ENCODE results near the gene INTS15. TPM values are rescaled to one million over a fixed set of nuclear protein-coding genes. Genes with fewer than 3 reads are reported as not detected.

Gene INTS15
- total RNA-seq, 1 donor from 2014 or later: 37.6 TPM

DNA sequence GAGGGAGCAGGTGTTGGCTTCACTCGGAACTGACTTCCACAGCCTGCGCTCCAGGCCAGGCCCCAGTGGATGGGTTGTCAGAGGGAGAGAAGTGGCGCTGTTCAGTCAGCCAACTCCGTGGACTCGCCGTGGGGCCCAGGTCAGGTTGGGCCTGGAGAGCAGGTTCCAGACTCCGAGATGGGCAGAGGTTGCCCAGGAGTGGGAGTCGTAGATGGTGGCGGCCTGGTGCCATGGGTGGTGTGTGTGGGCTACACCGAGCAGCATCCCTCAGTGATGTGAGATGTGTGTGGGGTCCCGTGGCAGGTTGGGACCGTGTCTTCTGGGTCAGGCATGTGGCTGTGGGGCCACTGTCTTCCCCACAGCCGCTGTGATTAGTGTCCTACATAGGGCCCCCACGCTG is 57.7 kb downstream of the INTS15 start:
- DNase-seq (no peak), ATAC-seq (no peak)
- no peak overlapping the region for H3K4me3 ChIP-seq
- no peaks in the 10 kb centered on the region for H3K4me1 ChIP-seq
- H3K36me3 ChIP-seq: peaks cover 65% of the 10 kb centered on the region
- no peaks in the 10 kb centered on the region for H3K9me3 ChIP-seq
- no peak overlapping the region for H3K27ac ChIP-seq
- TF ChIP-seq, protein P1, sequence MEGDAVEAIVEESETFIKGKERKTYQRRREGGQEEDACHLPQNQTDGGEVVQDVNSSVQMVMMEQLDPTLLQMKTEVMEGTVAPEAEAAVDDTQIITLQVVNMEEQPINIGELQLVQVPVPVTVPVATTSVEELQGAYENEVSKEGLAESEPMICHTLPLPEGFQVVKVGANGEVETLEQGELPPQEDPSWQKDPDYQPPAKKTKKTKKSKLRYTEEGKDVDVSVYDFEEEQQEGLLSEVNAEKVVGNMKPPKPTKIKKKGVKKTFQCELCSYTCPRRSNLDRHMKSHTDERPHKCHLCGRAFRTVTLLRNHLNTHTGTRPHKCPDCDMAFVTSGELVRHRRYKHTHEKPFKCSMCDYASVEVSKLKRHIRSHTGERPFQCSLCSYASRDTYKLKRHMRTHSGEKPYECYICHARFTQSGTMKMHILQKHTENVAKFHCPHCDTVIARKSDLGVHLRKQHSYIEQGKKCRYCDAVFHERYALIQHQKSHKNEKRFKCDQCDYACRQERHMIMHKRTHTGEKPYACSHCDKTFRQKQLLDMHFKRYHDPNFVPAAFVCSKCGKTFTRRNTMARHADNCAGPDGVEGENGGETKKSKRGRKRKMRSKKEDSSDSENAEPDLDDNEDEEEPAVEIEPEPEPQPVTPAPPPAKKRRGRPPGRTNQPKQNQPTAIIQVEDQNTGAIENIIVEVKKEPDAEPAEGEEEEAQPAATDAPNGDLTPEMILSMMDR (IDR thresholded peaks at IDR 0.05): no peak
- H3K27me3 ChIP-seq: no peaks in the 10 kb centered on the region
- intact Hi-C loops (cut with DNase I): no loop called here

DNA sequence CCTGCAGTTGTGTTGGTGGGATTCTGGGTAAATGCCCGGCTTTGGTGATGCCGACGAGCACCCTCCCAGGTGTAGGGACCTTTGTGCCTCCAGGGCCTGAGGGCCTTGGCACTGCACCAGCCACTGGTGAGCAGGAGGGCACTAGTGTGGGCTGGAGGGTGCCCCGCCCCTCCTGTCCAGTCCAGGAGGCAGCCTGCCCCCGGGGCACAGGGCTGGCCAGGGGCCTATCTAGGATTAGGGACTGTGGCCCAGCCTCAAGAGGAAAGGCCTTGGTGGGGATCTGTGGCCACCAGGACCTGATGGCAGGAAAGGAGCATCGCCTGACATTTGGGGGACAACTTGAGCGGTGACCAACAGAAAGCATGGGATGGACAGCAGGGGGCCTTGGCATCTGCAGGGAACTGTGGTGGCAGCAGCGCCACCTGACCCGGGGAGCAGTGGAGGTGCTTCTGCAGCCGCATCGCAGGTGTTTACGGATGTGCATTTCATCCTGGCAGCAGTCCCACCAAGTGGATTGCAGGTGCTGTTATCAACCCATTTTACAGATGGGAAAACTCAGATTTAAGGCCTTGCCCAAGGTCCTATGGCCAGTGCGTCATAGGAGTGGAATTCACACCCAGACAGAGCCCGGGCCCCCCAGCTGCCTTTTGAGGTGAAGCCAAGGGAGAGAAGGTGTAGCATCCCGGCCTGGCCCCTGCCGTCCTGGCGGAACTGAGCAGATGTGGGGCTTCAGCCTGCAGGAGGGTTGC is 58.4 kb downstream of the INTS15 start:
- Histone ChIP-seq H3K36me3 (peaks cover 58% of the 10 kb centered on the region), H3K9me3 (no peaks in the 10 kb centered on the region), H3K4me1 (no peaks in the 10 kb centered on the region), H3K4me3 (no peak overlapping the region), H3K27me3 (no peaks in the 10 kb centered on the region), H3K27ac (no peak overlapping the region)
- intact Hi-C loops (cut with DNase I): no loop called here
- no peak for ATAC-seq
- DNase-seq: no peak
- TF ChIP-seq, protein P1 (IDR thresholded peaks at IDR 0.05): no peak

DNA sequence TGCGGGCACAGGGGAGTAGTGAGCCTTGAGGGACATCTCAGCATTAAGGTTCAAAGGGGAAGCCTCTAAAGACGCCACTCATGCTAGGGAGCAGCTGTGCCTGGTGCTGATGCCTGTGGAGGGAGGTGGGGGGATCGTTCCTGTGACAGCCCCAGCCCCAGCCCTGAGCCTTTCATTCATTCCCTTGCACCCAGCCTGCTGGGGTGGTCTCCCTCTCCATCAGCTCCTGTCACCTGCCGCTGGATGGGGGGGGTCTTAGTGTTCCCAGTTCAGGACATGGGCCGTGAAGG is 58.9 kb downstream of the INTS15 start:
- peaks cover 54% of the 10 kb centered on the region for H3K36me3 ChIP-seq
- H3K27me3 ChIP-seq: no peaks in the 10 kb centered on the region
- H3K4me3 ChIP-seq: no peak overlapping the region
- no peak for DNase-seq
- no peak for ATAC-seq
- no peak overlapping the region for H3K27ac ChIP-seq
- H3K4me1 ChIP-seq: no peaks in the 10 kb centered on the region
- intact Hi-C loops (cut with DNase I): no loop called here
- H3K9me3 ChIP-seq: no peaks in the 10 kb centered on the region
- TF ChIP-seq, protein P1 (IDR thresholded peaks at IDR 0.05): no peak

DNA sequence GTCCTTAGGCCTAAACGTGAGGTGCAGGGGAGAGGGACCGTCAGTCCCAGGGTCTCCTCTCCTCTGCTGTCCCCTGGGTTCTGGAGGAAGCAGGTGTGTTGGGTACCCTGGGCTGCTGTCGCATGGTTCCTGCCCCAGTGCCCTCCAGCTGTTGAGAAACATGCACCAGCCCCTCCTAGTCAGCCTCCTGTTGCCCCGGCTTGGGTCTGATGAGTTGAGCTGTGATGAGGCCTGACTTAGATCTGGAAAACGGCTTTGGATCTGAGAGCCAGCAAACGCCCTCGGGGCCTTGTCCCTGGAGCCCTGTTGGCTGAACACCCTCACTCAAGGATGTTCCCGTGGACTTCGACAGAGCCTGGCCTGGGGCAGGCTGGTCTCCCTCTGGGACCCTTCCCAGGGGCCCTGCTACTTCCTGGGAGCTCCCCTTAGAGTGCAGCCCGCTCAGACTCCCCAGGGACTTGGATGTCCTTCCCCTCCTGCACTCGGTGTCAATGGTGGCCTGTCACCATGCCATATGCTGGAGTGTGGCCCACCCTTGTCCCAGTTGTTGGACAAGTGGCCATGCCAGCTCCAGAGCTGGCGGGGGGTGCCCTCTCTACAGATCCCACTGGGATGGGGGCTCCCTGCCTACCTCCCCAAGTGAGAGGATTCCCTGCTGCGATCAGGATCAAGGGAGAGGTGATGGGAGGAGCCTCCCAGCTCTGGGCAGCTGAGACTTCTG is 59.6 kb downstream of the INTS15 start:
- no peaks in the 10 kb centered on the region for H3K4me1 ChIP-seq
- no peaks in the 10 kb centered on the region for H3K9me3 ChIP-seq
- H3K27me3 ChIP-seq: no peaks in the 10 kb centered on the region
- TF ChIP-seq, protein P1 (IDR thresholded peaks at IDR 0.05): no peak
- ATAC-seq (no peak), DNase-seq (peak; percentile 52)
- no peak overlapping the region for H3K4me3 ChIP-seq
- peaks cover 48% of the 10 kb centered on the region for H3K36me3 ChIP-seq
- H3K27ac ChIP-seq: no peak overlapping the region
- intact Hi-C loops (cut with DNase I): no loop called here

- Histone ChIP-seq H3K4me1 (no peaks in the 10 kb centered on the region), H3K27me3 (no peaks in the 10 kb centered on the region), H3K27ac (no peak overlapping the region), H3K36me3 (peaks cover 46% of the 10 kb centered on the region), H3K9me3 (no peaks in the 10 kb centered on the region), H3K4me3 (no peak overlapping the region)
- DNase-seq (peak; percentile 16), ATAC-seq (no peak)
- TF ChIP-seq, protein P1 (IDR thresholded peaks at IDR 0.05): no peak
- intact Hi-C loops (cut with DNase I): no loop called here
These were observed 60.3 kb downstream of the INTS15 start for GRCh38 chr7:6650086-6650485.

Data from upper lobe of right lung (tissue), 1 donor.